ENCODE measurements around the gene SCFD2. TPM values are rescaled to one million over a fixed set of nuclear protein-coding genes. Genes with fewer than 3 reads are reported as not detected.

Gene SCFD2
- total RNA-seq, 1 donor, result 33.2 TPM

DNA sequence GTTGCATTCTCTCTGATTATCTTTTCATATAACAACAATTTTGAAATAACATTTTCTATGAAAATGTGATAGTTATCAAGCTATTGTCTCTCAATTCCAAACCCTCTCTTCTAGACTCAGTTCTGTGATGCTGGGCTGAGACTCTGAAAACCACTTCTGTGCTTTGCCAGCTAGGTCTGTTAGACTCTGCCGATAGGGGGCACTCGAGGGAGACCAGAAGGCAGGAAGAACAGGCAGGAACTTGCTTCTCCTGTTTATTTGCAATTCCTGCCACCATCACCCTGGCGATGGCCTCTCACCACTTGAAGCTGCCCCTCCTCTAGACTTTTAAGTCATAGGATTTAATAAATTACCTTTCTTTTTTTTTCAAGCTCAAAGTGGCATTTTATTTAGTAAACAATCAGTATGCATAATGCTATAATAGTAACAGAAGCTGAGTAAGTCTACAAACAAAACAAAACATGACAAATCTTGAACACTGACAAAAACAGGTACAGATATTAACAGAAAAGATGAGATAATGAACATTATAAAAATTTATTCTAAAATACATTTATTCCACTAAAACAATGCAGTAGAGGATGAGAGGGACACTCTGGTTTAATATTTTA is 454.1 kb downstream of the SCFD2 start:
- TF ChIP-seq, protein P1, sequence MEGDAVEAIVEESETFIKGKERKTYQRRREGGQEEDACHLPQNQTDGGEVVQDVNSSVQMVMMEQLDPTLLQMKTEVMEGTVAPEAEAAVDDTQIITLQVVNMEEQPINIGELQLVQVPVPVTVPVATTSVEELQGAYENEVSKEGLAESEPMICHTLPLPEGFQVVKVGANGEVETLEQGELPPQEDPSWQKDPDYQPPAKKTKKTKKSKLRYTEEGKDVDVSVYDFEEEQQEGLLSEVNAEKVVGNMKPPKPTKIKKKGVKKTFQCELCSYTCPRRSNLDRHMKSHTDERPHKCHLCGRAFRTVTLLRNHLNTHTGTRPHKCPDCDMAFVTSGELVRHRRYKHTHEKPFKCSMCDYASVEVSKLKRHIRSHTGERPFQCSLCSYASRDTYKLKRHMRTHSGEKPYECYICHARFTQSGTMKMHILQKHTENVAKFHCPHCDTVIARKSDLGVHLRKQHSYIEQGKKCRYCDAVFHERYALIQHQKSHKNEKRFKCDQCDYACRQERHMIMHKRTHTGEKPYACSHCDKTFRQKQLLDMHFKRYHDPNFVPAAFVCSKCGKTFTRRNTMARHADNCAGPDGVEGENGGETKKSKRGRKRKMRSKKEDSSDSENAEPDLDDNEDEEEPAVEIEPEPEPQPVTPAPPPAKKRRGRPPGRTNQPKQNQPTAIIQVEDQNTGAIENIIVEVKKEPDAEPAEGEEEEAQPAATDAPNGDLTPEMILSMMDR (IDR thresholded peaks at IDR 0.05; ENCODE audit: insufficient read depth, low read depth, low read length), result peak; percentile 95
- H3K4me3 ChIP-seq (ENCODE audit: low read depth, low read length), result no peak overlapping the region
- peak; percentile 79 for DNase-seq (ENCODE audit: low read depth)

DNA sequence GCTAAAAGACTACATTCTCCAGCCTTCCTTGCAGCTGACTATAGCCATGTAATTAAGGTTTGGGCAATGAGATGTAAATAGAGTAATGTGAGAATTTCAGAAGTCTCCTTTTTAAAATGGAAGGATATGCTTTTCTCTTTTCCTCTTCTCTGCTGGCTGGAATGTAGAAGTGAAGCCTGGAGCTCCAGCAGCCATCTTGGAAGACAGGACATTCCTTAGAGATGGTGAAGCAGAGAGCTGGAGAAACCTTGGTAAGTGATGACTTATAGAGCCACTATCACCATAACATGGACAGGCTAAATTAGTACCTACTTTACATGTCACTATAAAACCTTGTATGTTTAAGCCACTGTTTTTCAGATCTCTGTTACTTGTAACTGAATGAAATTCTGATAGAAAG is 455.7 kb downstream of the SCFD2 start:
- TF ChIP-seq, protein P1 (IDR thresholded peaks at IDR 0.05; ENCODE audit: insufficient read depth, low read depth, low read length), result no peak
- H3K4me3 ChIP-seq (ENCODE audit: low read depth, low read length), result no peak overlapping the region
- no peak for DNase-seq (ENCODE audit: low read depth)

DNA sequence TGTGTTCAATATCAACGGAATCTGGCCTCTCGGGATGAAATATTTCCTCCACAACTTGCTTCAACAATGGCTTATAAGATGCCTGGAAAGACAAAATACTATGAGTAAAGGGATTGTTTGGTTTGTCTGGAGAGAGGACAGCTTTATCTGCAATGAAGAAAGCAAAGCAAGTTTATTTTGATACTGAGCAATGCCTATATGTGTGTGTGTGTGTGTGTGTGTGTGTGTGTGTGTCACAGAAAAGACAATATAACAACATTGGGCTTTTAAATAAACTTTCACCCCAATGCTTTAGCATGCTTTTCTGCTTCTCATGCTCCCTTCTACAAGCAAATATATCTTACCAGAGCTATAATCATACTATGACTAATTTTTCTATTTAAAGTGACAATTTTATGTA is 458.4 kb downstream of the SCFD2 start:
- DNase-seq (ENCODE audit: low read depth), result no peak
- TF ChIP-seq, protein P1 (IDR thresholded peaks at IDR 0.05; ENCODE audit: insufficient read depth, low read depth, low read length), result no peak
- no peak overlapping the region for H3K4me3 ChIP-seq (ENCODE audit: low read depth, low read length)

- DNase-seq (ENCODE audit: low read depth), result no peak
- H3K4me3 ChIP-seq (ENCODE audit: low read depth, low read length), result no peak overlapping the region
- TF ChIP-seq, protein P1 (IDR thresholded peaks at IDR 0.05; ENCODE audit: insufficient read depth, low read depth, low read length), result no peak
Measured at GRCh38 chr4:52904421-52904820, 461.4 kb downstream of the SCFD2 start.

GRCh38 chr4:52903273-52903672 is 462.6 kb downstream of the SCFD2 start:
- no peak overlapping the region for H3K4me3 ChIP-seq (ENCODE audit: low read depth, low read length)
- TF ChIP-seq, protein P1 (IDR thresholded peaks at IDR 0.05; ENCODE audit: insufficient read depth, low read depth, low read length), result no peak
- DNase-seq (ENCODE audit: low read depth), result no peak

DNA sequence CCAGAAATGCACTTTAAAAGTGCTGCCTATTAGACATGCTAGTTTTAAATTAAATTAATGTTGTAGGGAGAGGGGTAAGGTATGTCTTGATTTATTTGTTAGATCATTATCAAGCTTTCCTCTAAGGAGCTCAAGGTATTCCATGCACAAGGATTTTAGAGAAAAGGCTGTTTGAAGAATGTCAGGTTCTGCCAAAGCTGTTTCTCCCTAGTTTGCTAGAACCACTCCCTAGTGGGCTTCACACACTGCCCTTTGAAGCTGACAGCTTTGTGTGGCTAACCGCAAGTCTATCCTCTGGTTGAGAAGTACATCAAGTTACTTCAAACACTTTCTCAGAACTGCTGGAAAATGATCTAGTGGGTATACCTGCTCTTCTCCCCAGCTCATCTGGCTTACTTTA is 471.4 kb downstream of the SCFD2 start:
- DNase-seq (ENCODE audit: low read depth), result peak; percentile 21
- TF ChIP-seq, protein P1 (IDR thresholded peaks at IDR 0.05; ENCODE audit: insufficient read depth, low read depth, low read length), result no peak
- no peak overlapping the region for H3K4me3 ChIP-seq (ENCODE audit: low read depth, low read length)

- TF ChIP-seq, protein P1 (IDR thresholded peaks at IDR 0.05; ENCODE audit: insufficient read depth, low read depth, low read length), result no peak
- H3K4me3 ChIP-seq (ENCODE audit: low read depth, low read length), result no peak overlapping the region
- DNase-seq (ENCODE audit: low read depth), result peak; percentile 62
Measured at GRCh38 chr4:52892880-52893279, 473.0 kb downstream of the SCFD2 start.
